Measurements from ENCODE around the gene POLR1A.

The POLR1A gene

DNA sequence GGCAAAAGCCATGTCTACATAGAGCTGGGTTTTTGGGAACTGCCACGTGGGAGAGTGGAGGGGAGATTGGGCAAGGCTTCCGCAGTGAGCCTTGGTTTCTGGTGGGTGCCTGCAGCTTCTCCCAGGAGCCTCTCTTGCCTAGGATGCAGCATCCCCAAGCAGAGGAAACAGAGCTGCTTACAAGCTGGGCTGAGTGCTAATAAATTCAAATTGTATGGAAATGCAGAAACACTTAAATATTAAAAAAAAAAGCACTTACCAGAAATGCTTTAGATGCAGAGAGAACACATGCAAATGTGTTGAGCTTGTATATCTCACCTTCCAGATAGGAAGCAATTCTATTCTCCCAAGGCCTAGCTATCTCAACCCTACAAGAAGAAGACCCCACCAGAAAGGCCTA, 120.9 kb downstream of the POLR1A start:
- no peak overlapping the region for H4K91ac ChIP-seq (ENCODE audit: low read length)
- H3K4me2 ChIP-seq (ENCODE audit: low read length, poor library complexity, severe bottlenecking): no peak overlapping the region
- H2BK120ac ChIP-seq (ENCODE audit: low read depth, low read length): no peak overlapping the region
- no peak overlapping the region for H3K14ac ChIP-seq (ENCODE audit: low read length in 2 of 2)
- no peak overlapping the region for H2BK15ac ChIP-seq (ENCODE audit: low read depth, poor library complexity, severe bottlenecking)
- DNase-seq: no peak
- H3K9me3 ChIP-seq (ENCODE audit: control insufficient read depth, low read length): no peaks in the 10 kb centered on the region
- no peak overlapping the region for H2BK12ac ChIP-seq (ENCODE audit: low read length in 2 of 2)
- no peak overlapping the region for H2AFZ ChIP-seq (ENCODE audit: low read depth, low read length)
- 92% methylated on average over 2 of the region's 2 CpGs for WGBS
- H3K9ac ChIP-seq (ENCODE audit: low read length): no peak overlapping the region
- peaks cover 3% of the 10 kb centered on the region for H3K4me1 ChIP-seq (ENCODE audit: control insufficient read depth, insufficient read depth, low read depth, low read length)
- no peak overlapping the region for H4K8ac ChIP-seq (ENCODE audit: low read length)
- H3K4ac ChIP-seq (ENCODE audit: low read depth in 1 of 2, low read length in 2 of 2): no peak overlapping the region
- H3K4me3 ChIP-seq (ENCODE audit: insufficient read depth in 1 of 2, low read depth in 1 of 2, low read length in 2 of 2): no peak overlapping the region
- no peaks in the 10 kb centered on the region for H3K79me1 ChIP-seq (replicated peaks; ENCODE audit: low read length, poor library complexity, severe bottlenecking)
- no peak overlapping the region for H3K27ac ChIP-seq (ENCODE audit: low read length, poor library complexity, severe bottlenecking)
- H2AK5ac ChIP-seq (ENCODE audit: low read length, severe bottlenecking): no peak overlapping the region
- H3K36me3 ChIP-seq (ENCODE audit: control insufficient read depth in 1 of 2, insufficient read depth in 2 of 2, low read depth in 1 of 2, low read length in 2 of 2): no peaks in the 10 kb centered on the region
- no peaks in the 10 kb centered on the region for H3K27me3 ChIP-seq (ENCODE audit: control insufficient read depth in 1 of 2, insufficient read depth in 1 of 2, low read length in 2 of 2)
- H3K23ac ChIP-seq (ENCODE audit: low read length in 2 of 2): no peak overlapping the region
- H2BK5ac ChIP-seq (ENCODE audit: low read depth, low read length, poor library complexity, severe bottlenecking): no peak overlapping the region
- H3K18ac ChIP-seq (ENCODE audit: low read depth in 1 of 2, low read length in 2 of 2): no peak overlapping the region

- Histone ChIP-seq H3K9ac (ENCODE audit: low read length) (no peak overlapping the region), H3K14ac (ENCODE audit: low read length in 2 of 2) (no peak overlapping the region), H4K91ac (ENCODE audit: low read length) (no peak overlapping the region), H2BK12ac (ENCODE audit: low read length in 2 of 2) (no peak overlapping the region), H3K27me3 (ENCODE audit: control insufficient read depth in 1 of 2, insufficient read depth in 1 of 2, low read length in 2 of 2) (no peaks in the 10 kb centered on the region), H3K36me3 (ENCODE audit: control insufficient read depth in 1 of 2, insufficient read depth in 2 of 2, low read depth in 1 of 2, low read length in 2 of 2) (no peaks in the 10 kb centered on the region), H3K27ac (ENCODE audit: low read length, poor library complexity, severe bottlenecking) (no peak overlapping the region), H4K8ac (ENCODE audit: low read length) (no peak overlapping the region), H3K18ac (ENCODE audit: low read depth in 1 of 2, low read length in 2 of 2) (no peak overlapping the region), H2BK5ac (ENCODE audit: low read depth, low read length, poor library complexity, severe bottlenecking) (no peak overlapping the region), H3K4ac (ENCODE audit: low read depth in 1 of 2, low read length in 2 of 2) (no peak overlapping the region), H3K9me3 (ENCODE audit: control insufficient read depth, low read length) (no peaks in the 10 kb centered on the region), H2AK5ac (ENCODE audit: low read length, severe bottlenecking) (no peak overlapping the region), H2BK15ac (ENCODE audit: low read depth, poor library complexity, severe bottlenecking) (no peak overlapping the region), H3K79me1 (replicated peaks; ENCODE audit: low read length, poor library complexity, severe bottlenecking) (no peaks in the 10 kb centered on the region), H2AFZ (ENCODE audit: low read depth, low read length) (no peak overlapping the region), H3K4me2 (ENCODE audit: low read length, poor library complexity, severe bottlenecking) (no peak overlapping the region), H3K23ac (ENCODE audit: low read length in 2 of 2) (no peak overlapping the region), H2BK120ac (ENCODE audit: low read depth, low read length) (no peak overlapping the region), H3K4me3 (ENCODE audit: insufficient read depth in 1 of 2, low read depth in 1 of 2, low read length in 2 of 2) (no peak overlapping the region), H3K4me1 (ENCODE audit: control insufficient read depth, insufficient read depth, low read depth, low read length) (no peaks in the 10 kb centered on the region)
- DNase-seq: no peak
- 93% methylated on average over 5 of the region's 6 CpGs for WGBS
Observed at GRCh38 chr2:85983766-85984165, 121.9 kb downstream of the POLR1A start.

DNA sequence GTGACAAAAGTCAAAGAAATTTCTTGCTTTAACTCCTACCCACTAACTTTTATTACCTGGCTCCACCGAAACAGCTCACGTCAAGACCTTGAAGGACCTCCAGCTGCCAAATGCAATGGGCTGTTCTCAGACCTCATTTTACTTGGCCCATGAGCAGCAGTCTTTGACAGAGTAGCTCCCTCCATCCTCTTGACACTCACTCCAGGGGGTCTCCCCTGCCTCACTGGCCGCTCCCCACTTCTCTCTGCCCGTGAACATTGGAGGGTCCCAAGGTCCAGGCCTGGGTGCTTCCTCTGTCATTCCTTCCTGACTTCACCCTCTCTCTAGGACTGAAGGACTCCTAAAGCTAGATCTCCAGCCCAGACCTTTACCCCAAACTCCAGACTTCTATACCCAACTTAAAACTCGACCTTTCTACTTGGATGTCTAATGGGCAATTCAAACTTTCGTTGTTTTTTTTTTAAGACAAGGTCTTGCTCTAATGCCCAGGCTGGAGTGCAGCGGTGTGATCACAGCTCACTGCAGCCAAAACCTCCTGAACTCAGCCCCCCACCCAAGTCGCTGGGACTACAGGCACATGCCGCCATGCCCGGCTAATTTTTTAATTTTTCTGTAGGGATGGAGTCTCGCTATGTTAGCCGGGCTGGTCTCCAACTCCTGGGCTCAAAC, 124.0 kb downstream of the POLR1A start:
- H4K91ac ChIP-seq (ENCODE audit: low read length): no peak overlapping the region
- H2BK15ac ChIP-seq (ENCODE audit: low read depth, poor library complexity, severe bottlenecking): no peak overlapping the region
- no peaks in the 10 kb centered on the region for H3K27me3 ChIP-seq (ENCODE audit: control insufficient read depth in 1 of 2, insufficient read depth in 1 of 2, low read length in 2 of 2)
- H3K9ac ChIP-seq (ENCODE audit: low read length): no peak overlapping the region
- no peak overlapping the region for H3K4ac ChIP-seq (ENCODE audit: low read depth in 1 of 2, low read length in 2 of 2)
- H3K27ac ChIP-seq (ENCODE audit: low read length, poor library complexity, severe bottlenecking): no peak overlapping the region
- H2AK5ac ChIP-seq (ENCODE audit: low read length, severe bottlenecking): no peak overlapping the region
- no peak overlapping the region for H3K4me3 ChIP-seq (ENCODE audit: insufficient read depth in 1 of 2, low read depth in 1 of 2, low read length in 2 of 2)
- no peaks in the 10 kb centered on the region for H3K79me1 ChIP-seq (replicated peaks; ENCODE audit: low read length, poor library complexity, severe bottlenecking)
- H3K9me3 ChIP-seq (ENCODE audit: control insufficient read depth, low read length): no peaks in the 10 kb centered on the region
- H2BK120ac ChIP-seq (ENCODE audit: low read depth, low read length): no peak overlapping the region
- no peak overlapping the region for H3K14ac ChIP-seq (ENCODE audit: low read length in 2 of 2)
- DNase-seq: no peak
- no peak overlapping the region for H3K18ac ChIP-seq (ENCODE audit: low read depth in 1 of 2, low read length in 2 of 2)
- no peak overlapping the region for H4K8ac ChIP-seq (ENCODE audit: low read length)
- no peak overlapping the region for H2BK12ac ChIP-seq (ENCODE audit: low read length in 2 of 2)
- no peak overlapping the region for H2BK5ac ChIP-seq (ENCODE audit: low read depth, low read length, poor library complexity, severe bottlenecking)
- no peaks in the 10 kb centered on the region for H3K36me3 ChIP-seq (ENCODE audit: control insufficient read depth in 1 of 2, insufficient read depth in 2 of 2, low read depth in 1 of 2, low read length in 2 of 2)
- H3K23ac ChIP-seq (ENCODE audit: low read length in 2 of 2): no peak overlapping the region
- no peak overlapping the region for H3K4me2 ChIP-seq (ENCODE audit: low read length, poor library complexity, severe bottlenecking)
- H2AFZ ChIP-seq (ENCODE audit: low read depth, low read length): no peak overlapping the region
- H3K4me1 ChIP-seq (ENCODE audit: control insufficient read depth, insufficient read depth, low read depth, low read length): no peaks in the 10 kb centered on the region
- 85% methylated on average over 12 of the region's 12 CpGs for WGBS

DNA sequence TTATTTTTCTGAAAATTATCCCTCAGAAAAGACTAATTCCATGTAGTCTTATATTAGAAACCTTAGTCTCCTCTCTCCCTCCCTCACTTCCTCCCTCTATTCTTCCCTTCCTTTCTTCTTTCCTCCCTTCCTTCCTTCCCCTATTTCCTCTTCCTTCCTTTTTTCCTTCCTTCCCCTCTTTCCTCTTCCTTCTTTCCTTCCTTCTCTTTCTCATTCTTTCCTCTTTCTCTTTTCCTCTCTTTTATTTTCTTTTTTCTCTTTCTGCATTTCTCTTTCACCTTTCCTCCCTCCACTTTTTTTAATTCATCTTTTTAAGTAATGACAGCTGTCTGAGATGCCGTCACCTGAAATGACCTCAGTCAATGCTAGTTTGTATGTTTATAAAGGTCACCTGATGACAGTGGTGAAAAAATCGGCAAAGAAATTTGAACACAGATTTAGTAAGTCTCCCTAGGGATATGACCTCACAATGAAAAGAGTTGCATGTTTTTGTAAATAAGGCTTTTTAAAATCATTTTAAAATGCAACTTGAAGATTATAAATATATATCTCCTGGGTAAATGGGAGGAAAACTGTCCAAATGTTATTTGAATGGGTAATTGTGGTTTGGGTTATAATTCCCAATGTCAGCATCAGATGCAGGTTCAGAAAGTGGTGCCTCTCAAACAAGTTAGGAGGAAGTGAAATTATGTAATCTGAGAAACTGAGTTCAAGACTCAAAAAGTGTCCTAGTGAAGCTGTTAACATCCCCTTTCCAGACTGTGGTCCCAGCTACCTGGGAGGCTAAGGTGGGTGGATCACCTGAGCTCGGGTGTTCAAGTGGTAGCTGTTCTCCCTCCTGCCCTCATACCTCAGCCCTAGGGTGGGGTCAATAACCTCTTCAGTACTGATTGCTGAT, 126.6 kb downstream of the POLR1A start:
- Histone ChIP-seq H2BK12ac (ENCODE audit: low read length in 2 of 2) (no peak overlapping the region), H3K18ac (ENCODE audit: low read depth in 1 of 2, low read length in 2 of 2) (no peak overlapping the region), H3K23ac (ENCODE audit: low read length in 2 of 2) (no peak overlapping the region), H2BK120ac (ENCODE audit: low read depth, low read length) (no peak overlapping the region), H3K9me3 (ENCODE audit: control insufficient read depth, low read length) (no peaks in the 10 kb centered on the region), H3K4me3 (ENCODE audit: insufficient read depth in 1 of 2, low read depth in 1 of 2, low read length in 2 of 2) (no peak overlapping the region), H2BK5ac (ENCODE audit: low read depth, low read length, poor library complexity, severe bottlenecking) (no peak overlapping the region), H3K4me1 (ENCODE audit: control insufficient read depth, insufficient read depth, low read depth, low read length) (no peaks in the 10 kb centered on the region), H2AFZ (ENCODE audit: low read depth, low read length) (no peak overlapping the region), H2BK15ac (ENCODE audit: low read depth, poor library complexity, severe bottlenecking) (no peak overlapping the region), H3K4me2 (ENCODE audit: low read length, poor library complexity, severe bottlenecking) (no peak overlapping the region), H3K27me3 (ENCODE audit: control insufficient read depth in 1 of 2, insufficient read depth in 1 of 2, low read length in 2 of 2) (peaks cover 0 to 12% of the 10 kb centered on the region in 2 experiments), H3K36me3 (ENCODE audit: control insufficient read depth in 1 of 2, insufficient read depth in 2 of 2, low read depth in 1 of 2, low read length in 2 of 2) (no peaks in the 10 kb centered on the region), H3K4ac (ENCODE audit: low read depth in 1 of 2, low read length in 2 of 2) (peak overlapping the region in 1 of 2 experiments; percentile 15), H2AK5ac (ENCODE audit: low read length, severe bottlenecking) (no peak overlapping the region), H3K9ac (ENCODE audit: low read length) (peak overlapping the region; percentile 37), H3K27ac (ENCODE audit: low read length, poor library complexity, severe bottlenecking) (no peak overlapping the region), H4K8ac (ENCODE audit: low read length) (no peak overlapping the region), H4K91ac (ENCODE audit: low read length) (no peak overlapping the region), H3K79me1 (replicated peaks; ENCODE audit: low read length, poor library complexity, severe bottlenecking) (no peaks in the 10 kb centered on the region), H3K14ac (ENCODE audit: low read length in 2 of 2) (no peak overlapping the region)
- WGBS: 70% methylated on average over 3 of the region's 3 CpGs
- no peak for DNase-seq
